NCI-H1436 treated with DMSO at 0.1 percent for 48 hours (cell line): ENCODE results near the gene NCOA3.

Experiments used
- DNase-seq: peaks from one replicate; lab custom pipeline; 2025; lab: John Stamatoyannopoulos, UW

NCOA3 gene

DNA sequence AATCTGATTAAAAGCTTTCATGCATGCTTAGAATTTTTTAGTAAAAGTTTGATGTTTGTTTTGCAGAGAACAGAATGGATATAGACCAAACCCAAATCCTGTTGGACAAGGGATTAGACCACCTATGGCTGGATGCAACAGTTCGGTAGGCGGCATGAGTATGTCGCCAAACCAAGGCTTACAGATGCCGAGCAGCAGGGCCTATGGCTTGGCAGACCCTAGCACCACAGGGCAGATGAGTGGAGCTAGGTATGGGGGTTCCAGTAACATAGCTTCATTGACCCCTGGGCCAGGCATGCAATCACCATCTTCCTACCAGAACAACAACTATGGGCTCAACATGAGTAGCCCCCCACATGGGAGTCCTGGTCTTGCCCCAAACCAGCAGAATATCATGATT, 133.6 kb downstream of the NCOA3 start:
- DNase-seq, result no peak

DNA sequence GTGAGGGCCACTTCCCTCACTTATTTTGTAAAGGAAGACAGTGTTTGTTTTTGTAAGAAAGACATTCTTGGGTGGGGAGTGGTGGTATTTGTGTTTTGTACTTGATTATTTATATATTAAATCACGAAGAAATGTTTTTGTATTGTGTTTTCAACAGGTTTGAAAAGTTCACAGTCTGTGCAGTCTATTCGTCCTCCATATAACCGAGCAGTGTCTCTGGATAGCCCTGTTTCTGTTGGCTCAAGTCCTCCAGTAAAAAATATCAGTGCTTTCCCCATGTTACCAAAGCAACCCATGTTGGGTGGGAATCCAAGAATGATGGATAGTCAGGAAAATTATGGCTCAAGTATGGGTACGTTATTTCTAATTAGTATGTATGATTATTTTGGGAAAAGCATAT, 137.2 kb downstream of the NCOA3 start:
- no peak for DNase-seq

DNA sequence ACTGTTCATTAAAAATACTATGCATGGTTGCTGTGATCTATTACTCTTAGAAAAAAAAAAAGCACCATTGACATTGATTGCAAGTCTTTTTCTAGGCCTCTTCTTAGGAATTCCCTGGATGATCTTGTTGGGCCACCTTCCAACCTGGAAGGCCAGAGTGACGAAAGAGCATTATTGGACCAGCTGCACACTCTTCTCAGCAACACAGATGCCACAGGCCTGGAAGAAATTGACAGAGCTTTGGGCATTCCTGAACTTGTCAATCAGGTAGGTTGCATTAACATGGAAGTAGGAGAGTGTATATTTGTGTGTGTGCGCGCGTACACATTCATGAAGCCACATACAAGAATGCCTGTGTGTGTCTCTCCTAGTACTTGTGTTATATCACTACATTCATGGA, 140.4 kb downstream of the NCOA3 start:
- DNase-seq, result no peak

DNA sequence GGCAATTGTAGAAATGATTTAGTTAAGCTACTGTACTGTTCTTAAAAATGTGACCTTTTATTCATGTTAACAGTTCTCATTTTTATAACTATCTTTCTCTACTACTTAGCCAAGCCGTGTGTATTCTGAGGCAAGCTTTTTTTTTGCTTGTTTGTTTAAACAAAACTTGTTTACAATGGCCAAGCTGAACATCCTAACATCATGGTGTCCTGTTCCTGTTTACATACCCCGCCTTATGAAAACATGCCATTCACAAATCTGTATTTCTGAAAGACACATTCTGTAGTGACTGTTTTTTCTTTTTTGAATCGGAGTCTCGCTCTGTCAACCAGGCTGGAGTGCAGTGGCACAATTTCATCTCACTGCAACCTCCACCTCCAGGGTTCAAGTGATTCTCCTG, 140.9 kb downstream of the NCOA3 start:
- DNase-seq, result no peak

DNA sequence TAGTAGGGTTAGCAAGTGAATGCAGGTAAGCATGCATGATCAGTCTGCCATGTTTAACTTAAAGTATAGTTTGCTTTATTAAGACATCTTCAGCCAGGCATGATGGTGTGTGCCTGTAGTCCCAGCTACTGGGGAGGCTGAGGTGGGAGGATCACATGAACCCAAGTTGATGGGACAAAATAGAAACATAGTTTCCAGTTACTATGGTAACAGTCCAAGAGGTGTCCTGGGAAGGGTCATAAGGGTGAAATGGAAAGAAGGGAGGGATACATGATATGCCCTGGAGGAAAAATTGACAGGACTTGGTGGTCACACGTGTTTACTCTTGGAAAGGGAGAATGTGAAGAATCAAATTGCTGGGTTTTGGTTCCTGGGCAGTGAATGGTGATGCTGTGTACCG, 143.9 kb downstream of the NCOA3 start:
- DNase-seq, result no peak

DNA sequence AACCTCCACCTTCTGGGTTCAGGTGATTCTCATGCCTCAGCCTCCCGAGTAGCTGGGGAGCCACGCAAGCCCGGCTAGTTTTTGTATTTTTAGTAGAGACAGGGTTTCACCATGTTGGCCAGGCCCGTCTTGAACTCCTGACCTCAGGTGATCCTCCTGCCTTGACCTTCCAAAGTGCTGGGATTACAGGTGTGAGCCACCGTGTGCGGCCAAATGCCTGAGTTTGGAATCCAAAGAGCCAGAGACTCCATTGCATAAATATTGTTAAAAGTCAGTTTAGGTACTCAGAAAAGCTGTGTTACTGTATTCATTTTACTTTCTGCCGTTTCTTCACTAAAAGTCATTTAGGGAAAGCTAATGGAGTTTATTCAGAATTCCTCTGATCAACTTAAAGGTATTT, 146.3 kb downstream of the NCOA3 start:
- no peak for DNase-seq

DNA sequence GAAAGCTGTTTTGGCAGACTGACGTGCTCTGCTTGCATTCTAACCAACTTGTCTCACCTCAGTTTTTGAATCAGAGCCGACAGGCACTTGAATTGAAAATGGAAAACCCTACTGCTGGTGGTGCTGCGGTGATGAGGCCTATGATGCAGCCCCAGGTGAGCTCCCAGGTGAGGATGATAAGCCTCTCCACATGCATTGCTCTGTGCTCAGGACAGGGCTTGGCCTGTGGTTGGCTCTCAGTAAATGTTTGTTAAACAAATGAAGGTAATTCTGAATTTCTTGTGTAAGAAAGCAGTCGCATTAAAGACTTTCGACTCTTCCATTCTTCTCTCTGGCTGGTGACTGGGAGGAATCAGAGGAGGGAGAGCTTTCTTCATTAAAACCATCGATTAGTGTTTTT, 147.3 kb downstream of the NCOA3 start:
- DNase-seq, result no peak

DNA sequence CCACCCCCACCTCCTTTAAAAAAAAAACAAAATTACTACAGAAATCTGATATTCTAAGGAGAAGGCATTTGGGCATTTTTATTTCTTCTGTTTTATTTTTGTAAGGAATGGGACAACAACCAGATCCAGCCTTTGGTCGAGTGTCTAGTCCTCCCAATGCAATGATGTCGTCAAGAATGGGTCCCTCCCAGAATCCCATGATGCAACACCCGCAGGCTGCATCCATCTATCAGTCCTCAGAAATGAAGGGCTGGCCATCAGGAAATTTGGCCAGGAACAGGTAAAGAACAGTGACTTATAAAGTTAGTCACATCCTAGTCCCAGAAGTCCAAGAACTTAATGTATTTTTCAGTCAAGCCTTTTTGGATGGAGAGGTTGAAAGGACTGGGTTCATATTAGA, 150.6 kb downstream of the NCOA3 start:
- DNase-seq, result no peak

DNA sequence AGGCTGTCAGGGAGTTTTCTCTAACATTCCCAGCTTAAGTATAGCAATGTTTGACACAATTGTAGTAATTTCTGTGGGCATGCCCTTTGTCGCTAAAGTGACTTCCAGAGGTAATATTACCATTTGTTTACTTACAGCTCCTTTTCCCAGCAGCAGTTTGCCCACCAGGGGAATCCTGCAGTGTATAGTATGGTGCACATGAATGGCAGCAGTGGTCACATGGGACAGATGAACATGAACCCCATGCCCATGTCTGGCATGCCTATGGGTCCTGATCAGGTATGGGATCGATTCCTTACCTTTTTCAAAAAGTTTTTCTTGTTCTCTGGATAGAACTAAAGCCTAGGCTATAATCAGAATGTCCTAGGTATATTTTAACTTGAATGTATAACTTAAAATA, 151.1 kb downstream of the NCOA3 start:
- no peak for DNase-seq

DNA sequence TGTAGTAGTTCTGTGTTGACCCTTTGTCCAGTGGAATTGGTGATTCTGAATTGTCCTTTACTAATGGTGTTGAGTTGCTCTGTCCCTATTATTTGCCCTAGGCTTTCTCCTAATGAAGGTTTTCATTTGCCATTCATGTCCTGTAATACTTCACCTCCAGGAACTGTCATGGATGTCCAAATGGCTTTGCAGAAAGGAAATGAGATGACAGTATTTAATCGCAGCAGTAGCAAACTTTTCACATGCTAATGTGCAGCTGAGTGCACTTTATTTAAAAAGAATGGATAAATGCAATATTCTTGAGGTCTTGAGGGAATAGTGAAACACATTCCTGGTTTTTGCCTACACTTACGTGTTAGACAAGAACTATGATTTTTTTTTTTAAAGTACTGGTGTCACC, 152.2 kb downstream of the NCOA3 start:
- no peak for DNase-seq

DNA sequence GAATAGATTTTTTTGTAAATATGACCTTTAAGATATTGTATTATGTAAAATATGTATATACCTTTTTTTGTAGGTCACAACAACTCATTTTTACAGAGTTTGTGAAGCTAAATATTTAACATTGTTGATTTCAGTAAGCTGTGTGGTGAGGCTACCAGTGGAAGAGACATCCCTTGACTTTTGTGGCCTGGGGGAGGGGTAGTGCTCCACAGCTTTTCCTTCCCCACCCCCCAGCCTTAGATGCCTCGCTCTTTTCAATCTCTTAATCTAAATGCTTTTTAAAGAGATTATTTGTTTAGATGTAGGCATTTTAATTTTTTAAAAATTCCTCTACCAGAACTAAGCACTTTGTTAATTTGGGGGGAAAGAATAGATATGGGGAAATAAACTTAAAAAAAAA, 152.7 kb downstream of the NCOA3 start:
- DNase-seq, result no peak

DNA sequence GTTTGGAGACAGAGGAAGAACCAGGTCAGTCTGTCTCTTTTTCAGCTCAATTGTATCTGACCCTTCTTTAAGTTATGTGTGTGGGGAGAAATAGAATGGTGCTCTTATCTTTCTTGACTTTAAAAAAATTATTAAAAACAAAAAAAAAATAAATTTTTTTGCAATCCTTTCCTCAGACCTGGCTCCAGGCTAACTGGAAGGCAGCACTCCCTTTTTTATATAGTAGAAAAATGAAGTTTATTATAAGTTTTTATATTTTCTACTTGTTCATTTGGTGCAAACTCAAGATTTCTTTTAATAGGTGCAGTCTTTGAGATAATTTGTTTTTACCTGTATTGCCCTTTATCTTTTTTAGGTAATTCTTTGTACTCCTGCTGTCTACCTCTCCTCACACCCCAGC, 153.9 kb downstream of the NCOA3 start:
- no peak for DNase-seq

DNA sequence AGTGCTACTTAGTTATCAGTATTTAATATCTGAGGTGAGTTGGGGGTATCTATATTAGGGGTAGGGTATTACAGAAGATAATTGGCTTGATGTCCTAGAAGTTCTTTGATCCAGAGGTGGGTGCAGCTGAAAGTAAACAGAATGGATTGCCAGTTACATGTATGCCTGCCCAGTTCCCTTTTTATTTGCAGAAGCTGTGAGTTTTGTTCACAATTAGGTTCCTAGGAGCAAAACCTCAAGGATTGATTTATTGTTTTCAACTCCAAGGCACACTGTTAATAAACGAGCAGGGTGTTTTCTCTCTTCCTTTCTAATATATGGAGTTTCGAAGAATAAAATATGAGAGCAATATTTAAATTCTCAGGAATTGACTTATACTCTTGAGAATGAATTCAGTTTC, 154.6 kb downstream of the NCOA3 start:
- DNase-seq, result no peak

DNA sequence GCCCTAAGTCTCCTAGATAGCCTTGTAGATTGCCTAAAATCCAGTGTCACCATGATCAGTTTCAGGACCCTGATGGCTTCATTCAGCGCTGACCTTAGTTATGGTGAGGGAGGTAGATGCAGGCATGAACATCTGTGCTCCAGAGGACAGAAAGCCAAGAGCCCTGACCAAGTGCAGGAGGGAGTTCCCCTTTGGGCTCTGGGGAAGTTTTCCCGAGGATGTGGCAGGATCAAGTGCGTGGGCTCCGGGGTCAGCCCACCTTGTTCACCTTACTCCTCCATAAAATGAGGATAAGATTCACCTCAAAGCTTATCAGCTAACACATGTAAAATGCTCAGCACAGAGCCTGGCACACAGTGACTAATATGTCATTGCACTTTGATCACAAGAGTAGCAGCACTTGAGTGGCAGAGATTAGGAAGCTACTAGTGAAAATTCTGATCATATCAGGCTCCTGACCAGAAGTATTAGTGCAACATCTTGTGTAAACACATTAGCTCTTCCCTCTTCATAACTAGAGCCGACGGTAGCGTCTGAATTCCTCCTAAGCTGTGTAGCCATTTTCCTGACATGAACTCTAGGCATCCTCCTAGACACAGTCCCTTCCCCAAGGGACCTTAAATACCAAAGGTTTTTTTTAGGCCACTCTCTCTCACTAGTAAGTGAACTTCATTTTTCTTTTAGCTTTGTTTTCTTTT, 158.4 kb downstream of the NCOA3 start:
- DNase-seq, result no peak

DNA sequence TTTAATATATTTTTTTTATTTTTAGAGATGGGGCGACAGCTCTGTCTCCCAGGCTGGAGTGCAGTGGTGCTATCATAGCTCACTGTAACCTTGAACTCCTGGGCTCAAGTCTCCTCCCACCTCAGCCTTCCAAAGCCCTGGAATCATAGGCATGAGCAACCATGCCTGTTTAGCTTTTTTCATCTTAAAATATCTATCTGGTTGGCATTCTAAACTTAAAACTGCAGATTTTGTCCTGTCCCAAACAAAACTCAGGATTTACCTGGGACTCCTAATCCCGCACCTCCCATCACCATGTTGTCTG, 158.9 kb downstream of the NCOA3 start:
- no peak for DNase-seq

DNA sequence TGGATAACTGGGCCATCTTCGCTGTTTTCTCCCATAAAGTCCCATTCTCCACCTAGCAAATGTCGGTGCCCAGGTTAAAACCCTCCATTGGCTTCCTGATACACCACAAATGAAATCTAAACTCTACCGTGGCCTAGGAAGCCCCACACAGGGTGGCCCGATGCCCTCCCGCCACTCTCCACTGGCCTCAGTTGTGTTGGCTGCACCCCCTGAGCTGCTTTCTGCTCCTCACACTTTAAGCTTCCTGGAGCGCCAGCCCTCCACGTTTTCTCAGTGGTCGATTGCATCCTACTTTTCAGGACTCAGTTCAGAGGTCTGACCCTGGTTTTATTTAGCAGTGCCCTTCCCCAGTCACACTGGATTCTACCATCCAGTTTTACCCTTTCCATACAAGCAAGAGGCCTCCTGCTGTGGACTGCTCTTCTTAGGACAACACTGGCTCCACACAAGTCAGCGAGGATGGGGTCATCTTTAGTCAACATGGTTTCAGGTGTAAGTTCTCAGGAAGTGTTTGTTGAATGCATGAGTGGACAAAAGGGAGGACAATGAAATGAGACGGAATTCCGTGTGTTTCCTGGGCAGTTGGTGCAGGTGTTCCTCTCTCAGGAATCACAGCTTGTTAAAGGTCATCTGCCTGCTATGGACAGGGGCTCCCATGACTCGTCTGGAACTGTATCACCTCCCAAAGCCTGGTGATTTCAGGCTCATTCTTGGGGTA, 159.5 kb downstream of the NCOA3 start:
- no peak for DNase-seq

DNA sequence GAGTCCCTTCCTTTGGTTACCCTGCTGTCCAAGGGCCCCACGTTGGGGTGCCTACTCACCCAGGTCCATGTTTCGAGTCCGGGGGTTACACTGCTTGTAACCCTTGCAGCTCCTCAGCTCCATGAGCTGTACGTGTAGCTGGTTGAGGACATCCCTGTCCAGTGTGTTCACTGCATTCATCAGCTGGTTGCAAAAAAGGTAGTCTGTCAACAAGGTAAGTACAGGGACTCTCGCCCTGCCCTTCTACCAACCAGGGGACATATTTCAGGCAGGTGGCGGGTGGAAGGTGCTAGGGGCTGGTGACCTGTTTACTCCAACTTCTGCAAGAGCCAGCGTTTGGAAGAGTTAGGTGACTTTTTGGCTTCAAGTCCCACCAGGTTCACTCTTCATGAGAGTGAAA, 160.0 kb downstream of the NCOA3 start:
- no peak for DNase-seq

DNA sequence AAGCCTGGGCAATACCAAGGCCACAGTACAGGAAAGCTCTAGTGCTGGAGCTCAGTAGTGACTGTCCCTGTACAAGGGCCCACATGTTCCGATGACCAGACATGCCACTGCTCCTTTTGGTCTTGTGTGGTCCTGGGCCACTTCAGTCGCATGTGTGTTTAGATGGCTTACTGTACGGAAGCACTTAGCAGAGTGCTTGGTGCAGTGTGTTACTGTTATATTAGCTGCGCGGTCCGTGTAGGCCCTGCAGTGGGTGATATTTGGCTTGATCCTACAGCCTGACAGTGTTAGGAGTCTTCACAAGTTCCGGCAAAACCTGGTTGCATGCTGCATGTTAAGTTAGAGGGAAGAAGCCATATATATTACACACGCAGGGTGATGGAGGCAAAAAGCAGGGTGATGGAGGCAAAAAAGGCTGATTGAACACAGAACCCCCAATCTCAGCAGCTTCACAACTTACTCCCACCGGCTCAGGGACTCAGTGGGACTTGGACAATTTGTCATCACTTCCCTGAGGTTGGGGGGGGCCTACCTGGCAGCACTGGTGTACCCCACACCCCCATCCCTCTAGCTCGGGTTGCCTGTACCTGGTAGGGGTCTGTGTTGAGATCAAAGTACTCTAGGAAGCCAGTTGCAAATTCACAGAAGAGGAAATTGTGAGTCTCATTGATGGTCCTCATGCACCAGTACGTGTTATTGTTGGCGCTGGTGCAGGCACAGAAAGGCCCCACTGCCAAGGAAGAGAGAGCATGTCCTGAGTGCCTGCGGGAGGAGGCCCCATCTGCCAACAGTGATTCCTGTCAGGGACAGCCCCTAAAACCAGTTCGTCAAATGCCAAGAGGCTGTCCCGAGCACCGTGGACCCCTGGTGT, 161.0 kb downstream of the NCOA3 start:
- DNase-seq, result no peak

DNA sequence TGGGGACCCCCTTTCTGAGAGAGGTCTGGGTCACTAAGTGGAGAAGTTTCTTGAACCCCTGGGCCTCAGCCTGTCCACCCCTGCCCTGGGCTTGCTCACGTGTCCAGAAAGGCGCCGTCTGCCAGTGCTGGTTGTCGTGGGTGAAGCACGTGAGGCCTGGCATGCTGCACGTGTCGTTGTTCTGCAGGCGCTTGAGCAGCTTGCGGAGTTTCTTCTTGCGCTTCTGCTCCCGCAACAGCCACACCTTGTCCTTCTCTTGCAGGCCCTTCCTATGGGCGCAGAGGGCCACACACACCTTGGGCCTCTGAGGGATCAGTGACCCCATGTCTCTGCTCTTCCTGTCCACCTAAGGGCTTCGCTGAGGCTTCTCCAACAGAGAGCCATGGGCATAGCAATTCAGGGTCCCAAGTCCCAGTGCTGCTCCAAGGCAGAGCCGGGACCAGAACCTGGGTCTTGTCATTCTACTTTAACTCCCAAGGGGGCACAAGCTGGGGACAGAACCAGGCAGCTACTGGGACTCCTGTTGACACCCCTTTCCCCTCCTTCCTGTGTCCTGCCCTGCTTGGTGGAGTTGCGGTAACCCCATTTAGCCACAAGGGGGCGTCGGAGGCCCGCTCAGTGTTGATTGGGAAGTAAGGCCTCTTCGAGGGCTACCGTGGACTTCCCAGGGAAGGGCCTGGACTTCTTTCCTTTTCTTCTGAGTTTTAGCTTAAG, 161.8 kb downstream of the NCOA3 start:
- DNase-seq, result no peak

DNA sequence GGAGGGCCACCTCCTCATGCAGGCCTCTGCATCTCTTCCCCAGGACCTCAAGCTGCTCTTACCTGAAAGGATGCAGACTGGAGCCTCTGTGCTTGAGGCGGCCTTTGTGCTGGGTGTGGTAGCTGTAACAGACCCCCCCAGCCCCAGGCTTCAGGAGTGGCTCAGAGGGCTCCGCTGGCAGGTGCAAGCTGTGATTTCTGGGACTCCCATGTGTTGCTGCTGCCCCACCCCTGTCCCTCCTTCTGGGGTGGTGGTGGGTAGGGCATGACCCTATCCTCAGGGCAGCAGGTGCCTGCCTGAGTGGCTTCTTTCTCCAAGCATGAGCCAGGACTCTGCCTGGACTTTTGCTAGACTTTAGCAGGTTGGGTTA, 162.4 kb downstream of the NCOA3 start:
- no peak for DNase-seq

DNA sequence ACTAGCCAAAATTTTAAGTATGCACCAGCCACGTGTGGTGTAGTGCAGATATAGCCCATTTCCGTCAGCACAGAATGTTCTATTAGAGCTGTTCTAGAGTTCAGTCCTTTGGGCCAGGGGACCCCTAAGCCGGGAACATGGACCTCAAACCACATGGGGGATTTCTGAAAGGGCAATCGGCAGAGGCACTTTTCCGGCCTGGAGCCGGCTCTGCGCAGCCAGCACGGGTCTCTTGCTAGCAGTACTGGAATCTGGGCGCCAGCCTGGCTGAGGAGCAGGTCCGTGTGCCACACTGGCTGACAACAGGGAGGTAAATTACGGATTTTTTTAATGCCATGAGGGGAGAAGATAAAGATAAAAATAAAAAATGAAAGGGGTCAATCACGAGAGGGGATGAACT, 163.1 kb downstream of the NCOA3 start:
- DNase-seq, result no peak

DNA sequence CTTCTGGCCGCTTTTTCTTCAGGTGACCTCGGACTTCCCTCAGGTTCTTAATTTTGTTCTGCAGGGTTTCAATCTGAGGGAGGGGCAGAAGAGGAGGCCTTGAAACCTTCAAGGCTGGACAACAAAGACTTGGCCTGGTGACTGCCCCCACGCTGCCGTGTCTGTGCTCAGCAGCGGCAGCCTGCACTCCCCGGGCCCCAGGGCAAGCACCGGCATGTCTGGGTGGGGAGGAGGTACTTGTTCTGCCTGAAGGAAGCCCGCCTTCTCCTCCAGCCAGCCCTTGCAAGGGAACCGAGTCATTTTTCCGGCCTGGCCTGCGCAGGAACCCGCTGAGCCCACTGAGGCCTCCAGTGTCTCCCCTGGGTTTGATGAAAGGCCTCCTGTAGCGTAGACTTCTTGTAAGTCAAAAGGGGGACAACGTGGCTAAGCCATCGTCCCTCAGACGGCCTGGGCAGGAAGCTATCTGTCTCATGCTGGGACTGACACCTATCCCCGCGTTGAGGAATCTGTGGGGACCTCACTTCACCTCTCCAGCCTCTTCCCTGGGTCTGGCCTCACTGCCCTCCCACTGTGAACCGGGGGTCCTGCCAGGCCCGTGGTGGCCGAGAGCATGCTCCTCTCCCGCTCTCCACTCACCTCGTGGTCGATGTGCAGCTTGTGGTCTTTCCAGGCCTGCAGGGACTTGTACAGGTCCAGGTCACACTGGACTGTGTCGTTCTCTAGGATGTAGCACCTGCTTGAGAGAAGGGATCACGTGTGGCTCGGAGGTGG, 163.7 kb downstream of the NCOA3 start:
- no peak for DNase-seq
